Ammon's horn (tissue), 1 donor: ENCODE data around the gene KCNJ1.

Experiments
- DNase-seq: peaks from one replicate; pipeline ENCODE4 v3.0.0-alpha.2; 2016; ENCODE audit warnings: low spot score

The KCNJ1 gene

DNA sequence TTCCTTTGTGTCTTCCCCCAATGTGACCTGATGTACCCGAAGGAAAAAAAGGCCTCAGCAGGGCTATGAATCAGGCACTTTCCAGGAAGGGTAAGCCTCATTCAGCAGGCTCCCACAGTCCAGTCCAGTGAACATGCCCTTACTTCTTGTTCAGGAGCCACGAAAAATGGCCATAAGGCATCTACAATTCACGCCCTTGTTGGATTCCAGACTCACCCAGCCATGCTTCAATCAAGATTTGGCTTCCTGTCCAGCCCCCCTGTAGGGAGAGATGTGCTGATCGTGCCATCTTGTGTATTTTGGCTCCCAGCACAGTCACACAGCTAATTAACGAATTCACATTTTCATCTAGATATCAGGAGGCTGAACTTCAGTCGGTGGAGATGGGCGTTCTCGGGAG lies 14.1 kb upstream of the KCNJ1 start:
- DNase-seq = no peak

DNA sequence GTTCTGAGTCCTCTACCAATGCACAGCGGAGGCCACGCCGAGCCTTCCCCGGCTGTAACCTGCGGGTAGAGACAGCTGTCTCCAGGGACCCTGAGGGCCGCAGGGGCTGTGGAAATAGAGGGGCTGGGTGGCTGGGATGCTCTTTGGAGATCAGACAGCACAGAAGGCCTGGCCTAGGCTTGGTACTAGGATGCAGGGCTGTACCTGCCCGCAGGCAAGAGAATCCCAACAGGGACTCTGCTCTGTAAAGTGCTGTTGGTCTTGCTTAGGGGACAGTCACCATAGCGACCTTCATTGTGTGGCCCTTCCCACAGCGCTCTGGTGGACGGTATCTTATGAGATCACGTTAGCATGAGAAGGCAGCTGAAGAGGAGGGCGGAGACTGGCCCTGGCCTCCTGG lies 12.7 kb upstream of the KCNJ1 start:
- DNase-seq = no peak

DNA sequence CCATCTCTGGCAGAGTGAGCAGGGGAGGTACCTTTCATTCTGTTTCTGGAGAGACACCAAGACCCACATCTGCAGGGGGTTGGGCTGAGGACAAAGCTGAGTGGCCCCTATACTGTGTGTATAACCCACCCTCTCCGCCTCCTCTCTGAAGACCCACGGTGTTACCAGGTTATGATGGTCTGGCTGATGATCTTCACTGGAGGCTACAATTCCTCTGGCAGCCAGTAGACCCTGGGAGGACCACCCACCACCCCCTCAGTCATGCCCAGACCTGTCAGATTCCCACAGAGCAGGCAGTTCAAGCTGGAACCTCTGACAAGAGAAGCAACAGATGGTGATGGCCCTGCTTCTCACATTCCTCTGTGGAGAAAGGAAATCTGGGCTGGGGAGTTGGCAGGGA lies 11.4 kb upstream of the KCNJ1 start:
- DNase-seq = no peak

DNA sequence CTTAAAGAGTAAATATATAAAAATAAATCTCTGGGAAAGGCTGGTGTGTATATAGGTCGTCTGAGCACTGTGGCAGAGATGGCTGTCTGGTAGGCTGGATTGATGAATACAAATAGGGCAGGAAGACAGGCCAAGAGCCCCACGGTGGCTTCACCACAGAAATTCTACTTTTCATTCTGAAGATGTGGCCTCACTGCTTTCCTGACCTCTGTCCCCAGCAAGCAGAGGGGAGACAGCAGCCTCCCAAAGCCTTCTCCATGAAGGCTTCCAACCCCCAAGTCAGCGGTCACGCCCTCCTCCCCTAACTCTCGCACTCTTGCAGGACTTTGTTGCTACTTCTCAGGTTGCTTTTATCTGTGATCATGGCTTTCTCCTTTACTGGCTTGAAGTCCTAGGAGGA lies 10.6 kb upstream of the KCNJ1 start:
- DNase-seq = no peak

DNA sequence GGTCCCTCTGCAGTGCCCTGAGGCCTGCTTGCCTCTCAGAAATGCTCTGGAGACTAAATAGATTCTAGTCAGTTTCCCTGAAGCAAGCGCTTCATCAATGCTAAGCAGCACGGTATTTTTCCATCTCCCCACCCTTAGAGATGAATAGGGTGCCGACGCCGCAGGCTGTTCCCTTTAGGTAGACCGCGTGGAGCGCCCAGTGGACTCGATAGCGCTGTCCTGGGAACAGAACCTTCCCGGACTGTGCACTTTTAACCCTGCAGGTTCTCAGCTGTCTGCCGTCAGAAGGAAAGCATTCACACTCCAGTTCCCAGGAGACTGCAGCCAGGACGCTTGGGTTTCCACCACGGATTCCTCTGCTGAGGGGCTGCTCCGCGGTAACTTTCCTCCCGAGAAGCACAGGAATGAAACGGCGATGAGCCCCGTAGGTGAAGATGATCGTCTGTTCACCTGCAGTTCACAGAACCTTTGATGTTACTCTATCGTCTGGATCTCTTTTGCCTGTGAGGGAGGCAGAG lies 9.1 kb upstream of the KCNJ1 start:
- DNase-seq = no peak

DNA sequence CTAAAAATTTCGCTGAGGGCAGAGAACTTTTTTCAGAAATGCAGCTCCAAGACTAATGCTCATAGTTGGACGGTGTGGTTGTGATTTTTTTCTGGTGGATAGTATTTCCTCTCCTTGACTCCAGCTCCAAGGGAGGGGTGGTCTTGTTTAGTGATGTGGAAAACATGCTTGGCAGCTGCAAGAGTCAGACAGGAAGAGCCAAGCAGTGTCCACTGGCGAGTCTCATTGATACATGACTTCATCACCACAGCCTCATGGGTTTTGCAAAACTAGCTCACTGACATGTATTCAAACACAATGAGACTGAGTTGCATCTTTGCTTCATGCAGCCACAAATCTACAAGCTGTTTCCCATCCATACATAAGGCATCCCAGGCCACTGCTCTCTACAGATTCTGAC lies 7.3 kb upstream of the KCNJ1 start:
- DNase-seq = no peak

DNA sequence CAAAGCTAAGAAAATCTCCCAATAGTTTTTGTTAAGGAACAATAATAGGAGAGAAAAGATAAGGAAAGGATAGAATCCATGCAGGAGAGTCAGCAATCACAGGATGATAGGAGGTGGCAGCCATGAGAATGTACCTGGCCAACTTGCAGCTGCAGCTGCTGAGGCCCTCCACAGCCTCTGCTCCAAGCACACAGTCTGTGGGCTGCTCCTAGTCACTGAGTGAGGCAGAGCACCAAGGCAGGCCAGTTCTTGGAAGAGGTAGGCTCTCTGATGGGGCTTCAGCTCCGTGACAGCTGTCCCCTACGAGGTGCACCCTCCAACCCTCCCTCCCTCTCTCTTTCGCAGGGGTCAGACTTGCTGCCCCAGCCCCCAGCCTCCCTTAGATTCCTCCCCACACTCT lies 5.5 kb upstream of the KCNJ1 start:
- DNase-seq = no peak

DNA sequence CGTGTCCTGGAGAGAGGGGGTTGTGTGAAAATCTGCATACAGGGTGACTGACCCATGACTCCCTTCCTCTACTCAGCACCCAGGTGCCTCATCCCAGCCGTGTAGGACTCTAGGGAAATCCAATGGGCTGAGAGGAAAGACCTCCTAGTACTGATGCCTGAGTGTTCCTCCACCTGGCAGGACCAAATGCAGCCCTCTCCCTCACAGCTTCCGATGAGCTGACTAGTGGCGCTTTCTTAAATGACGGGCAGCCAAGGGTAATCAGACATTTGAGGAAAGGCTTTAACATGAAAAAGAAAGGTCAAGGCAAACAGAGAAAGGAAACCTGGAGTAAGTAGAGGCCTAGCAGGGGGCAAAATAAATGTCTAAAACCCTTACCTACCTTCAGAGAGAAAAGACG lies 5.0 kb upstream of the KCNJ1 start:
- no peak for DNase-seq

DNA sequence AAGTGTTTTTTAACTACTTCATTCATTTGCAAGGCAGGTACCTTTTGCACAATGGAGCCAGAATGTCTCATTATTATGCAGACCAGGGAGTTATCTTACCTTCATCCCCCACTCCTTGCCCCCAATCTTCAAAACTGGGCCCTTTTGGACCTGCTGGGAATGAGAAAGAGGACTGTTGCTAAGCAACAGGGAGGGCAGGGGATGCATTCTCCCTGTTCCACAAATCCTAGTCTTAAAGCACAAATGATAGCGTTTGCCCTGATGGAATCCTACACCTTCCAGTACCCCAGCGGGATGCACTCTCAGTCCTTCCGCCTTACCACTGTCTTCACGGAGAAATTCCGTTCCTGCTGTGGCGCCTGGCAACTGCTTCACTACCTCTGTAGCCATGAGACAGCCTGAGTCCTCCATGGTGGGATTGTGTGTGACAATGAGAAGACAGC lies 4.1 kb upstream of the KCNJ1 start:
- DNase-seq = no peak

DNA sequence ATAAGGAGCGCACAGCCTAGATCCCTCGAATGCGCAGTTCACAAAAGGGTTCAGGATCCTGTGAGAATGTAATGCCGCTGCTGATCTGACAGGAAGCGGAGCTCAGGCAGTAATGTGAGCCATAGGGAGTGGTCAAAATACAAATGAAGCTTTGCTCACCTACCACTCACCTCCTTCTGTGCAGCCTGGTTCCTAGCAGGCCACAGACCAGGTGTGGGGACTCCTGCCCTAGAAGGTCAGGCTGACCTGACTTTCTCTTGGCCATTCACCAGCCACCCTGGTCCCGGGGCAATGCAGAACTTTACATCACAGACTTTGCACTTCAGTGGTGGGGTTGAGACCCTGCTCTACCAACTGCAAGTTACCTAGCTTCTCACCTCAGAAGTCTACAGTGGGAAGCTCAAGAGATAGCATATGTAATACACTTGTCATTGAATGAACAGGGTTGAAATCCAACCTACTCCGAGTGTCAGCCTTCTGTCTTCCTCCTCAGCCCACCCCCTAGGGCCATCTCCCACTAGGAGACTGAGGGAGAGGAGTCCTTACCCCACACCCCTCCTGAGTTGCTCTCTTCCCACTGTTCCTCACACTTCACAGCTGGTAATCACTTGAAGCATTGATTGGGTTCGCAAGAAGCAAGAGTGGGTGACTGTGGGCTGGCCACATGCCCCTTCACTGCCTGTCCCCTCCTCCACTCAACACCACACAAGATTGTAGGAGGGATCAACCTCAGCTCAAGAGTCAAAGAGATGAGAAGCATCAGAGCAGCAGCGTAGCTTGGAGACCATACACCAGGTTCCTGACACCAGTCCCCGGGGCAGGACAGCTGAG lies 2.0 kb upstream of the KCNJ1 start:
- no peak for DNase-seq

DNA sequence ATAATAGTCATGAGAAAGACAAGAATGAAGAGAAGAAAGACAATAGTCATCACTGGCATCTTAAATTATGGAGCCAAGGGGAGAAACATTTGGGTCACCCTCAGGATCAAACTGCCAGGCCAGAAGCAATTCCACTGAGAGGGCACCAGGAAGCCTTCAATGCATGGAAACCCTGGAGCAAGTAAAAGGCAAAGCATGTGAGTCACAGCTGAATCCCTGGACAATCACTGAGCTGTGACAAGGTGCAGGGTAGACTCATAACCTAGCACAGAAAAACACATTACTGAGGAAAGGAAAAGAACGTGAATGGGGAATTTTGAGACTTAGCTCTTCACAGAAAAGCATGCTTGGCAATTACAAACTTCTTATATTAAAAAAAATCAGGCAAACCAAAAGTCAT lies 1.6 kb downstream of the KCNJ1 start:
- DNase-seq = no peak

DNA sequence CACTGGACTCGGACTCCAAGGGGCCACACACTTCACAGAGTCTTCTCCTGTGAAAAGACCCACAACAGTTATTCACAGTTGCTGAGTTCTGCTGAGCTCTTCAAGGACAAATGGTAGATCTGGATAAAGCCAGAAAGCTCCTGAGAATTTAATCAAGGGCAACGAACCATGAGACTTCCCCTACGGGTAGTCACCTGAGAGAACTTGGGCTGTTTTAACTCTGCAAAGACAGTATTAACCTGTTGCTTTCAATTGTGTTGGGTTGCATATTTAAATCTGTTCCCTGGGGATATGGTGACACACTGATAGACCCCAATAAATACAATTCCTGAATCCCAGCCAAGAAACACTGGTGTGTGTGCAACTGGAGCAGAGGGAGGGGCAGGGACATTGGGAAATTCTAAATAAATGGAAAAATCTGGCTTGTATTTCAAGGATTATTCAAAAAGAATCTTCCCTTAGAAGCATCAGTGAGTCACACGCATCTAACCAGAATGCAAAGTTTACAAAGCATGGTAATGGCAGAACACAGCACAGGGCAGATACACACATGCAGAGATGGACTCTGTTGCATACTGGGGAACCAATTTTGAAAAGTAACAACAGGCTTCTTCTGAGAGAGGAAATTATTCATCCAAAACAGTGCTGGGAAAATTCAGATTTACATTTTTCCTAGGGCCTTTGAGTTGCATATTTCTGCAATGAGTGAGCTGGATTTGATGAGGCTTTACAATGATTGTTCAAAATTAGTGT lies 4.0 kb downstream of the KCNJ1 start:
- DNase-seq = no peak

DNA sequence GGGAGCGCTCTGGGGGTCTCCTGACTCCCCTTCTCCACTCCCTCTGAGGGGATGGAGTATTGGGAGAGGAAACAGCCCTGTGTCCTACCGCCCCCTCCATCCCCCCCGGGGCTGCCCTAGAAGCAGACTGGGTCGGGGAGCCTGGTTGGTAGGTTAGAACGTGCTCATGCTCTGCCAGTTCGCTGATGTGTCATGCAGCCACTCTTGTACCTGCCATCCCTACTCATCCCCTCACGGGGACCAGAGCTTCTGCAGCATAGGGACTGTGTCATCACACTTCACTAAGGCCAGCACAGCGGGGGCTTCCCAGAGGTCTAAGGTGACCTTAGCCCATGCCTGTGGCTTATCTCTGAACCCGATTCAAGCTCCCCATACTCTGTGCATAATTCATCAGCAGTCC lies 4.7 kb downstream of the KCNJ1 start:
- no peak for DNase-seq

DNA sequence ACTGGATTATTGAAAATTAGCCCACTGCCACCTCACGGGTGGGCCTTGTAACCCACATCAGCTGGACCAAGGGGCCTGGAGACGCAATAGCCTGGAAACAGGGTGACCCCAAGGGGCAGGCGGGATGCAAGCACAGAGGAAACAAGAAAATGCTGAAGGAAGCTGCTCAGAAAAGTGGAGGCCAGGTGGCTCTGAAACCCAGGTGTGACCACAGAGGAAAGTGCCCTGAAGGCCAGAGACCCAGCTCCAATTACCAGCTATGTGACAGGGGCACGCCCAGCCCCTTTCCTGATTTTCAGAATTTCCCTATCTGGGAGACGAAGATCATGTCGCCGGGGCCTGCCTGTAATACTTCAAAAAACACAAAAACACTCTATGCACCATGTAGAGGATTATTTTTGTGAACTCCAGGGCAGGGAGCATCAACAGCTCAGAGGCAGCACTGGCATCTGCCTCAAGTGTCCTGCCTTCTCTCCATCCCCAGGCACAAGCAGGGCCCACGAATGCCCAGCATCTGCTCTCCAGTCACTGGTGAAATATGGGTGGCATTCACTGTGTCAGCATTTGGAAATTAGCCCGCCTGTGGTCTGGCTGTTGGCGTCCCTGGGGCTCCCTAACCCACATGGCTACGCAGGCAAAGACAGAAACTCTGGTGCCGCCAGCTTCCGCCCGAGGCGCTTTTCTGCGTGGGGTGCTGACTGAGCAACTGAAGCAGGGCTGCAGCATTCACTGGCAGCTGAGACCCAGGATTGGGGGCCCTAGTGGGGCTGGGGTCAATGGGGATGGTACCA lies 6.3 kb downstream of the KCNJ1 start:
- DNase-seq = no peak

DNA sequence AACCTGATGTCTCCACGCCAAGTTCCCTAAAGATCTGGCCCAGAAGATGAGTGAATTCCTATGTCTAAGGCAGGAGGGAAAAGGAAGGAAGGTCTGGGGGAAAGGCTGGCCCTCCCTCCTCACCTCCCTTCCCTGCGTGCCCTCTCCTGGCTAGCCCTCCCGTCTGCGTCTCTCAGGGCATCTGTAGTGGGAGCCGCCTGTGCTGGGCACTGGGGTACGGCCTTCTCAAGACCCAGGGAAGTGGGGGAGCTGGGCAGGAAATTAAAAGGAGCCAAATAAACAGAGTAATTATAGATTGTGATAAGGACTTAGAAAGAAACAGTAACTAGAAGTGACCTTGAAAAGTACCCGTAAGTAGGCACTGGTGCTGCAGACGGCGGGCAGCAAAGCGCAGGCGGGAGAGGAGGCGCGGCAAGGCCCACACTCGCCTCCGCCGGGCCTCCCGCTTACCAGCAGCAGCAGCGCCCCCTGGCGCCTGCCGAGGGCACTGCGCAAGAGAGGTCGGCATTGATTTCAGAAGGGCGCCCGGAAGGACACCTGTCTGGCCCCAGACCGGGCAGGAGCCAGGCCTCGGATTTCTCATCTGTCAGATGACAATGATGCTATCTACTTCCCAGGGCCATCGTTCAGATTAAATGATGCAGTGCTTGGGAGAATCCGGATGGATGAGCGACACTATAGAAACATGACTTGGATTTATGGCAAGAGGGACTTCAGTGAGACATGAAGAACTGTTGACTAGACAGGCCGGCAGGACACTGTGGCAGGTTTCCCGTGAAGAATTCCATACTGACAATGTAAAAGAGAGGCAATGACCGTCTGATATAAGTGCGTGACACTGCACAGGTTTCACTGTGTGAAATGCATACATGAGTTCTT lies 7.3 kb downstream of the KCNJ1 start:
- DNase-seq = peak; percentile 40

DNA sequence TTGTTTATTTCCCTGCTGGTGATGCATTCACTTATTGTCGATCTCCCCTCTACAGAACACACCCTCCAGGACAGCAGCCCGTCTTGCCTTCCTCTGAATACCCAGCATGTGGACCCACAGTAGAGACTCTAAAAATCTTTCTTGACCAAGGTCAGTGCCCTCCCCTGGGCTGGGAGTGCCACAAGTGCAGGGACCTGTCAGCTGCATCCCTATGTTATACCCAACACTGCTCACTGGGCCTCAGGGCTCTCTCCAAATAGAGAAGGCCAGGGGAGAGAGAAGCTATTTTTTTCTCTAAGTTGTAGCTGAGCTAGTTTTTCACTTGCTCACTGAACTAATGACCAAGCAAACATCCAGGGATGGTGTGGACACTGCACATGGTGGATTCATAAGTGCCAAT lies 9.8 kb downstream of the KCNJ1 start:
- DNase-seq = no peak

DNA sequence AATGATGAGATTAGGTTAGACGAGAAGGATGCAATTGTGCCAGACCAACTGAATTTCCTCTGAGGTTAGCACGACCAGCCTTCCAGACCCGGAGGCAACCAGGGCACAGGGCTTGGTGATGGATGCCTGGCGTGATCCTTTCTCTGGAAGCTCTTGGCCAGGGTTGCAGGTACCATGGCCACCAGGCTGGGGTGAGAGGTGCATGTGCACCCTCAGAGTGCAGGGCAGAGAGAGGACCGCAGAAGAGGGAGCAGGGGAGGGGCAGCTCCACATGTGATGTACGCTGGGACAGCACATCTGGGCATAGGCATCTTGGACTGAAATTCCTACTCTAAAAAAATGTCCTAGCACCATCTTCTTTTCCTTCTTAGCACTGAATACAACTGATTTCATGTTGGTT lies 10.9 kb downstream of the KCNJ1 start:
- no peak for DNase-seq

DNA sequence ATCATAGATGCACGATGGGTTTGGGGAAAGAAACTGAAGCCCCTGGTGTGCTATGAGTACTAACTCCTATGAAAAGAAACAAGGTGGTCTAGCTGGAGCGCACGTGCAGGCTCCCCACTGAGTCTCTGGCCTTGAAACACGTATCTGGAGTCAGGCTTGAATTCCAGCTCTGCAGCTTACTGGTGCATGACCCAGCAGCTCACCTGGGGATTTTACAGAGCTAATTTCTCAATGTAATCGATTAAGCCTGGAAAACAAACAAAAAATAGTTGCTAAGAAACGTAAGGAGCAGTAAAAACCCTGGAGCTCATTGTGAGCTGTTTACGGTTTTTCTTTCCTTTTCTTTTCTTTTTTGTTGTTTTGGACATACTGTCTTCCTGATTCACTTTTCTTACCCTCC lies 12.3 kb downstream of the KCNJ1 start:
- DNase-seq = no peak

DNA sequence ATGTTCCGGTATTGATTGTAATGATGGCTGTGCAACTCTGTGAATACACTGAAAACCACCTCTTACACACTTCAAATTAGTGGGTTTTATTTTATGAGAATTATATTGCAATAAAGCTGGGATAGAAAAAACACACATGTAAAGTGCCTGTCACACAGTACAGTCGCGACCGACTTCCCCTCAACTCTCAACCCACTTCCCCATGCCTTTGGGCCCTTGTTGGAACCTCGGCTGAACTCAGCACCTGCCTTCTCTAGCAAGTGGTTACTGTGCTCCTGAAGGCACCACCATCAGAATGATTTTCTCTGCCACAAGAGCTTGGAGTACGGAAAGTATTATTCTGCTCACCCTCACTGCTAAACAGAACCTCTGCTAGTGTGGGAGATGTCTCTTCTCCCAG lies 13.5 kb downstream of the KCNJ1 start:
- no peak for DNase-seq

DNA sequence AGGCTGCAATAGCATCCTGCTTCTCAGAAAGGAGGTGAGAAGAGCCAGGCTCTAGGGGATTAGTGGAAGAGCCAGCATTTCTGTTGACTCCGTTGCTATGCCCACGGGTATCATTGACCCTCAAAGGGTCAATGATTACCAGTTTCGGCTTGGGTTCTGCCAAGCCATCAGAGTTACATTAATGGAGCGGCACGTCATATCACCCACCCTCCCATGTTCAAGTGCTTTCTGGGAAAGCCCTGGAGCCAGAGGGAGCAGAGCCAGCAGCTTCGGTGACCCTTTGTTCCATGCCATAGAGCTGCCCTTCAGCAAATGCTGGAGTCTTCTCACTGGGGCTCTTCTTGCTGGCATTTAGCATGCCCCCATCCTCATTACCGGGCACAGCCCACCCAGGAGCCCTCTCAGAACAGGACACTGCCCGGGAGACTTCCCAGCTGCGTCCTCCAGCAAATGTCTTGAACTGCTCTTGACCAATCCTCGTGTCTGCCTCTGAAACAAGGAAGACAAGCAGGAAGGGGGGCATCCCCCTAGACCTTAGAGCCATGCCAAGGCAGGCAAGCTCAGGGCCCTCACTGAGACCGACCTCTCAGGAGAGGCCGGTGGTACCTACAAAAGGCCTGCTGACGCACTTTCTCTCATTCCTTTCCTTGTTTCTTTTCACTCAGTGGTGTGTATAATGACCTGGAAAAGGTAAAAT lies 14.6 kb downstream of the KCNJ1 start:
- no peak for DNase-seq
